ENCODE data around the gene ECM1. TPM values are rescaled to one million over a fixed set of nuclear protein-coding genes. Genes with fewer than 3 reads are reported as not detected.
A peak's percentile ranks its signal among the peaks of the same experiment; 100 is the strongest.

ECM1 gene
- total and polyA plus RNA-seq, 2 of the 8 experiments (the other 6 are each of a cell fraction or from before 2014, with no cell fraction given) = 0.95 to 0.98 TPM

GRCh38 chr1:150477320-150477719, 30.6 kb upstream of the ECM1 start:
- Histone ChIP-seq H2BK15ac (ENCODE audit: low read length) (no peak overlapping the region), H2AFZ (ENCODE audit: low read length) (no peak overlapping the region), H3K79me2 (ENCODE audit: control insufficient read depth in 1 of 2, insufficient read depth in 2 of 2, low read length in 2 of 2) (no peaks in the 10 kb centered on the region), H3K27ac (ENCODE audit: low read depth, low read length) (no peak overlapping the region), H2BK5ac (ENCODE audit: low read depth, low read length) (no peak overlapping the region), H4K91ac (replicated peaks; ENCODE audit: insufficient read length, low read length) (no peak overlapping the region), H3K4me3 (ENCODE audit: extremely low read depth in 1 of 4, insufficient read depth in 2 of 4, low read depth in 3 of 4, low read length in 4 of 4) (no peak overlapping the region), H2BK12ac (ENCODE audit: low read depth, low read length) (no peak overlapping the region), H2BK20ac (ENCODE audit: low read length) (no peak overlapping the region), H3K56ac (replicated peaks; ENCODE audit: insufficient read length, low read depth, low read length) (no peak overlapping the region), H3K9me3 (ENCODE audit: insufficient read depth in 2 of 2, low read depth in 1 of 2, low read length in 1 of 2) (no peaks in the 10 kb centered on the region), H3K79me1 (ENCODE audit: low read depth, low read length) (no peaks in the 10 kb centered on the region), H4K20me1 (replicated peaks in 1 of 2; ENCODE audit: control insufficient read depth in 1 of 2, insufficient read depth in 2 of 2, low read length in 2 of 2) (peaks cover 0 to 2% of the 10 kb centered on the region in 2 experiments), H3K14ac (ENCODE audit: insufficient read length) (no peak overlapping the region), H3K4me2 (ENCODE audit: insufficient read depth in 1 of 2, low read depth in 2 of 2, low read length in 2 of 2) (no peak overlapping the region), H2AK5ac (ENCODE audit: low read depth, low read length) (no peak overlapping the region), H3K36me3 (ENCODE audit: control insufficient read depth in 2 of 4, insufficient read depth in 4 of 4, low read length in 3 of 4) (peaks cover 0 to 6% (median 0%) of the 10 kb centered on the region in 4 experiments; a peak in 2 of 8 replicates), H3K23ac (ENCODE audit: insufficient read length) (no peak overlapping the region), H2BK120ac (replicated peaks; ENCODE audit: low read depth, low read length) (no peak overlapping the region), H3K23me2 (ENCODE audit: low read depth, low read length) (no peaks in the 10 kb centered on the region), H3K9ac (replicated peaks in 1 of 4; ENCODE audit: extremely low read depth in 1 of 4, low read depth in 3 of 4, low read length in 3 of 4) (no peak overlapping the region), H3K4me1 (replicated peaks in 1 of 4; ENCODE audit: control insufficient read depth in 3 of 4, insufficient read depth in 4 of 4, low read length in 3 of 4) (peaks cover 0 to 5% (median 3%) of the 10 kb centered on the region in 4 experiments; a peak in 4 of 7 replicates), H4K5ac (ENCODE audit: insufficient read length, low read depth, low read length) (no peak overlapping the region), H3K27me3 (replicated peaks in 1 of 4; ENCODE audit: control insufficient read depth in 3 of 4, extremely low read depth in 1 of 4, insufficient read depth in 3 of 4, low read length in 3 of 4) (no peaks in the 10 kb centered on the region), H3K18ac (ENCODE audit: extremely low read depth, low read length) (no peak overlapping the region), H3K4ac (replicated peaks; ENCODE audit: insufficient read length, low read depth, low read length) (no peak overlapping the region), H4K8ac (ENCODE audit: extremely low read depth, insufficient read depth, low read length) (no peak overlapping the region)
- WGBS, 2 experiments (ENCODE audit: extremely low coverage in 1 of 2, insufficient coverage in 1 of 2, insufficient read length in 1 of 2, insufficient replicate concordance in 2 of 2, low coverage in 1 of 2, low lambda C conversion rate in 2 of 2, missing lambda C conversion rate in 1 of 2) = 88% methylated on average over 1 of the region's 1 CpG; no CpG with 5 or more reads in 1 of the 2 experiments
- FAIRE-seq (no peak), DNase-seq (ENCODE audit: low read depth in 1 of 2, low spot score in 2 of 2) (no peak)
- ChIA-PET CTCF (ENCODE audit: partially characterized antibody) (interaction anchor here (0.6 to 0.7 kb wide), 2 partner anchors 21 to 39 kb away, joined by 3 read pairs; no protein-coding TSS in a partner anchor), POLR2A (ENCODE audit: partially characterized antibody) (interaction anchor here (0.6 kb wide), 4 partner anchors 32 to 550 kb away, joined by 3 to 7 read pairs (median 4); no protein-coding TSS in a partner anchor)
- TF ChIP-seq KDM5A (IDR thresholded peaks at IDR 0.05; ENCODE audit: low read length) (no peak), CEBPB (IDR thresholded peaks at IDR 0.05; ENCODE audit: low read depth, low read length) (no peak), BCL11A (IDR thresholded peaks at IDR 0.05; ENCODE audit: low read depth in 2 of 2, low read length in 2 of 2) (no peak), EP300 (IDR thresholded peaks at IDR 0.05; ENCODE audit: borderline replicate concordance in 1 of 2, low read depth in 2 of 2, low read length in 2 of 2) (no peak), EGR1 (IDR thresholded peaks at IDR 0.05; ENCODE audit: borderline replicate concordance, low read depth, low read length) (no peak), SP1 (IDR thresholded peaks at IDR 0.05; ENCODE audit: low read depth, low read length) (no peak), TAF7 (optimal IDR thresholded peaks at IDR 0.05; ENCODE audit: borderline replicate concordance, low read depth, low read length) (no peak), CHD1 (IDR thresholded peaks at IDR 0.05; ENCODE audit: low read depth, low read length) (no peak), SIX5 (IDR thresholded peaks at IDR 0.05; ENCODE audit: low read depth, low read length) (no peak), JUN (IDR thresholded peaks at IDR 0.05; ENCODE audit: low read depth, low read length) (no peak), POLR2AphosphoS5 (IDR thresholded peaks at IDR 0.05; ENCODE audit: low read depth, low read length) (peak; percentile 43), ATF2 (IDR thresholded peaks at IDR 0.05; ENCODE audit: low read length) (no peak), POLR2A (IDR thresholded peaks at IDR 0.05; ENCODE audit: control extremely low read depth in 1 of 2, low read depth in 2 of 2, low read length in 2 of 2) (peak in 1 of 2 experiments; percentile 43; a peak in 1 of 3 replicates), SP2 (IDR thresholded peaks at IDR 0.05; ENCODE audit: low read length) (no peak)
